Measurements from ENCODE around the gene ADAMTS16. TPM values are rescaled to one million over a fixed set of nuclear protein-coding genes. Genes with fewer than 3 reads are reported as not detected.
"Not testable (repeated sequence)": the region's sequence is repeated elsewhere in the genome, so short reads cannot be mapped to it uniquely, and the experiment has no call there.

ADAMTS16 gene
- total RNA-seq, 1 donor from 2014 or later, result not detected

DNA sequence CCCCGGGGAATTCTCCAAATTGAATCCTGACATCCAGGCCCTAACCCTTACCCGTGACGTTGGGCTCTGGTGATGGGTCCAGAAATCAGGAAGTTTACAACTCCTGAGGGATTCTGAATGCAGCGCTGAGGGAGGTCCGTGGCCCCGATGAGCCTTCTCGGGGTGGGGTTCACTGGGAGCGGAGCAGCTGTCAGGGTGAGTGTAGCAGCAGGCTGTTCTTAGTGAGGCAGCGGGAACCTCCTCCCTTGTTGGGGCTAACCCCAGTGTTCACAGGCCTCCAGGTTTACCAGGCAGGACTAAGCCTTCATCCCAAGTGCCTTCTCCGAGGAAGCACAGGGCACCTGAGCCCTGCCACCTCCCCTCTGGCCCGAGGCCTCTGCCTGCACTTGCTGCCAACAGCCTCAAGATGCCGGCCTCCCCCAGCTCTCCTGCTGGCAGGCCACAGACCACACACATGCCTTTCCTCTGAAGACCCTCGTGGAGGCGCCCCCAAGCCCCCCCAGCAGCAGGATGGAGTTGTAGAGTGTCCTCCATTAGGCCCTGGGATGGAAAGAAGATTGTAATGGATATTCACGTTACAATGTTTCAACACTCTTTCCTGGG lies 7.3 kb upstream of the ADAMTS16 start:
- intact Hi-C loops (cut with micrococcal nuclease), result no loop called here
- Mint-ChIP-seq H3K9me3 (no peaks in the 10 kb centered on the region), H3K4me1 (ENCODE audit: low read depth) (no peaks in the 10 kb centered on the region), H3K36me3 (ENCODE audit: low read depth) (no peaks in the 10 kb centered on the region), H3K4me3 (ENCODE audit: low read depth) (no peak overlapping the region), H3K27ac (no peak overlapping the region), H3K27me3 (ENCODE audit: low read depth) (no peaks in the 10 kb centered on the region)
- DNase-seq (ENCODE audit: low spot score), result no peak

DNA sequence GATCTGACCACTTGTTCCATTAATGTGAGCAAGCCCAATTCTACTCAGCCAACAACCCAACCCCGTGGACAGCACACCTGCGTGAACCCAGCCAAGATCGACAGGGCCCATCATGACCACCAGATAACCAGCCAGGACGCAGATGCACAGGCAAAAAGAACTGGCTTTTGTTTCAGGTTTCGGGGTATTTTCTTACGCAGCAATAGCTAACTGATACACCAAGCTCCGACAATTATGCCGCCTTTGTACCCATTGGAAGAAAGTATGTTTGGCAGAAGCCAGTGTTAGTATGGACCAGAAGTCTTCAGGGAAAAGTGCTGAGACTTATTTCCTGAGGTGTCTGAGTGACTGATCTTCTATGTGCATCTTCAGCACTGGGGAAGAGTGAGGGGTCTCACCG lies 6.0 kb upstream of the ADAMTS16 start:
- intact Hi-C loops (cut with micrococcal nuclease), result no loop called here
- Mint-ChIP-seq H3K27me3 (ENCODE audit: low read depth) (peaks cover 4% of the 10 kb centered on the region), H3K36me3 (ENCODE audit: low read depth) (no peaks in the 10 kb centered on the region), H3K27ac (no peak overlapping the region), H3K4me1 (ENCODE audit: low read depth) (no peaks in the 10 kb centered on the region), H3K4me3 (ENCODE audit: low read depth) (no peak overlapping the region), H3K9me3 (no peaks in the 10 kb centered on the region)
- DNase-seq (ENCODE audit: low spot score), result no peak

DNA sequence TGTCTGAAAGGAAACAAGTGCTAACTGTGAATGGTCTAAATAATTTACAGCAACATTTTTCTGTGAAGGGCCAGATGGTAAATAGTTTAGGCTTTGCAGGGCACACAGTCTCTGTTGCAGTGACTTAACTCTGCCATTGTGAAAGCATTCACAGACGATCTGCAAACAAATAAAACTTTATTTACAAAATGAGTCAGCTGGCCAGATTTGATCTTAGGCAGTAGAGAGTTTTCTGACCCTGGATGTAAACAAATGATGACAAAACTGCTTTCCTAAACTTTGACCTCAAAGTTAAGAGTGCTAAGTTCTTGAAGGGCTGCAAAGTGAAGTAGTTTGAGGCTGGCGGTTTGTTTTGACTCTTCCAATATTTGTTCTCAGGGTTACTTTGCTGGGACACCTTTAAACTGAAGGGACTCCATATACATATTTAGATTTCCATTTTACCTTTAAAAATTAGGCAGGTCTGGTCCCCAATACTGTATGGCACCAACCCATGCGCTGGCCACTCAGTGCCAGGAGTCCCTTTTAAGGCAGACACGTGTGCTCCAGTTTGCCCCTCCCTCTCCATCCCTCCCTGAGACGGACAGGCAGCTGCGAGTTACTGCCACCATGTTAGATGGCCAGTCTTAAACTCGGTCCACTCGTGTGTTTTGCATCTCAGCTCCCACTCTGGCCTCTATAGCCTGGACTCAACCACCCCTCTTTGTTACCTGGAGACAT lies 4.0 kb upstream of the ADAMTS16 start:
- Mint-ChIP-seq H3K9me3 (no peaks in the 10 kb centered on the region), H3K36me3 (ENCODE audit: low read depth) (no peaks in the 10 kb centered on the region), H3K4me1 (ENCODE audit: low read depth) (no peaks in the 10 kb centered on the region), H3K4me3 (ENCODE audit: low read depth) (no peak overlapping the region), H3K27ac (no peak overlapping the region), H3K27me3 (ENCODE audit: low read depth) (peaks cover 11% of the 10 kb centered on the region)
- DNase-seq (ENCODE audit: low spot score), result no peak
- intact Hi-C loops (cut with micrococcal nuclease), result no loop called here

GRCh38 chr5:5137851-5138250 lies 2.3 kb upstream of the ADAMTS16 start:
- H3K4me3 Mint-ChIP-seq (ENCODE audit: low read depth); H3K27ac Mint-ChIP-seq; intact Hi-C loops (cut with micrococcal nuclease); H3K36me3 Mint-ChIP-seq (ENCODE audit: low read depth); DNase-seq (ENCODE audit: low spot score); H3K9me3 Mint-ChIP-seq; H3K4me1 Mint-ChIP-seq (ENCODE audit: low read depth): not testable (repeated sequence)
- H3K27me3 Mint-ChIP-seq (ENCODE audit: low read depth), result peaks cover 17% of the 10 kb centered on the region

GRCh38 chr5:5139336-5139776 lies 774 bp upstream of the ADAMTS16 start:
- Mint-ChIP-seq H3K27ac (no peak overlapping the region), H3K4me3 (ENCODE audit: low read depth) (no peak overlapping the region), H3K36me3 (ENCODE audit: low read depth) (no peaks in the 10 kb centered on the region), H3K27me3 (ENCODE audit: low read depth) (peaks cover 17% of the 10 kb centered on the region), H3K4me1 (ENCODE audit: low read depth) (no peaks in the 10 kb centered on the region), H3K9me3 (no peaks in the 10 kb centered on the region)
- DNase-seq (ENCODE audit: low spot score), result no peak
- intact Hi-C loops (cut with micrococcal nuclease), result no loop called here

DNA sequence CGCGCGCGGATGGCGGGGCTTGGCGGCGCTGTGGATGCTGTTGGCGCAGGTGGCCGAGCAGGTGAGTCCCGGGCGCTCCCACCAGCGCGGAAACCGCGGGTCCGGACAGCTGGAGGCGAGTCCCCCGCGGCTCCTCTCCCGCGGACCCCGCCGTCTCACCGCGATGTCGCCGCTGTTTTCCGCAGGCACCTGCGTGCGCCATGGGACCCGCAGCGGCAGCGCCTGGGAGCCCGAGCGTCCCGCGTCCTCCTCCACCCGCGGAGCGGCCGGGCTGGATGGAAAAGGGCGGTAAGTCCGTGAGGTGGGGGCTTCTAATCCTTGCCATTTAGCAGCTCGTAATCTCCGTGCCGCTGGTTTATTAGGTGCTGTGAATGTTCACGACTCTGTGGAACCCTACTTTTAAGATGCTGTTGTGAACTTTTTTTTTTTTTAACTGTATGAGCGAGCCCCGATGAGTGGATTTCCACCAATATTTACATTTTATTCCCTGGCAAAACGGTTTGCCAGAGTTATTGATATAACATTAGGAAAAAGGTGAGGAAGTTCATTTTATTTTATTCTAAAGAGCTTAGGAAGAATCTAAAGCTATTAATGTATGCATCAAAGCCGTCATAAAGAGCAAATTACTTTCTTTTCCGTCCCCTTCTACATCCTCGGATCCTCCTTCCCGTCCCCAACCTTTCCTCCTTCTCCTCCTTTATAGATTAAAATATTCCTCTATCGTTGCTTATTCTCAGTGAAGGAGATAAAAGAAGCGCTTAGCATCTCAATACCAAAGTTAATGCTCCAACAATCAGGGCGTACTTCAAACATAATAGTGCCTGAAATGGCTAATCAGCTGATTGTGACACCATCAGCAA lies 579 bp downstream of the ADAMTS16 start:
- Mint-ChIP-seq H3K9me3 (no peaks in the 10 kb centered on the region), H3K27ac (no peak overlapping the region), H3K4me1 (ENCODE audit: low read depth) (no peaks in the 10 kb centered on the region), H3K4me3 (ENCODE audit: low read depth) (no peak overlapping the region), H3K27me3 (ENCODE audit: low read depth) (peaks cover 17% of the 10 kb centered on the region), H3K36me3 (ENCODE audit: low read depth) (no peaks in the 10 kb centered on the region)
- no peak for DNase-seq (ENCODE audit: low spot score)
- intact Hi-C loops (cut with micrococcal nuclease), result loop anchor here (1.0 to 10.0 kb wide), 2 partner anchors 282 to 1536 kb away; partner anchors contain the start of gene ICE1

GRCh38 chr5:5141339-5141599 lies 1.1 kb downstream of the ADAMTS16 start:
- no peaks in the 10 kb centered on the region for H3K4me1 Mint-ChIP-seq (ENCODE audit: low read depth)
- H3K27me3 Mint-ChIP-seq (ENCODE audit: low read depth), result peaks cover 17% of the 10 kb centered on the region
- intact Hi-C loops (cut with micrococcal nuclease), result loop anchor here (1.0 to 10.0 kb wide), 2 partner anchors 281 to 1536 kb away; partner anchors contain the start of gene ICE1
- no peaks in the 10 kb centered on the region for H3K9me3 Mint-ChIP-seq
- H3K27ac Mint-ChIP-seq, result no peak overlapping the region
- DNase-seq (ENCODE audit: low spot score), result no peak
- no peaks in the 10 kb centered on the region for H3K36me3 Mint-ChIP-seq (ENCODE audit: low read depth)
- no peak overlapping the region for H3K4me3 Mint-ChIP-seq (ENCODE audit: low read depth)

DNA sequence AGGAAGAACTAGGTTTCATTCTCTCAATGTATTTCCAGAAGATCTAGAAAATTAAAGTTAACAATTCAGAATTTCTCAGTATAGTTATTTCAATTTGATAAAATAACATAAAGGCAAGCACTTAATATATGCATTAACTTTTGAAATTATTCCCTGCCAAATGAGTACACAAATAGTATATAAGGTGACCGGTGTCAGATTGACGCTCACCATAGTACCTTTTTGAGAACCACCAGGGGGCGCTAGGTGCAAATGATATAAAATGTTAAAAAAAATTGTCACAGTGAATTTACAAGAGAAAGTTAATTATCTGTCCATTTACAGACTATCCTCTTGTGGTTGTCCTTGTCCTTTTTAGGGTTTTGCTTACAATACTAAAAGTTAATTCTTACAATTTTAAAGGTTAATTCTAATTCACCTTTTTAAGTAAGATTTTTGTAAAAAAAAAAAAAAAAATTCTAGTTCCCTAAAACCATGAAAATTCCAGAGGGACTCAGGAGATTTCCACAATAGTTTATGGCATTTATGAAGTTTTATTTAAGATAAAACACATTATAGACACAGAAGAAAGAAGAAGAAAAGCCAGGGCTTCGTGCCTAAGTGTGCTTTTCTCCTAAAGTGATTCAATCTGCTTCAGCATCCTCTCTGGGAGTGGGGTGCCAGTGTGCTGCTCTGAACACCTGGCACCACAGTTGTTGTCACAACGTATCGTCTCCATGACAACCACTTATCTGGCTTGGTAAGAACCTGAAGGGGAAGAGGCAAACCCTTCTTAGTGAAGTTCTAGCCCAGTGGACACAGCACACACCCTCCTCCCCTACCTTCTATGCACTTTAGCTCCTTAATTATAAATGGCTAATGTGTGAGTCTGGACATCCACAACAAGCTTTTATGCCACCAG lies 1.7 kb downstream of the ADAMTS16 start:
- Mint-ChIP-seq H3K4me1 (ENCODE audit: low read depth) (no peaks in the 10 kb centered on the region), H3K36me3 (ENCODE audit: low read depth) (no peaks in the 10 kb centered on the region), H3K27me3 (ENCODE audit: low read depth) (peaks cover 17% of the 10 kb centered on the region), H3K9me3 (no peaks in the 10 kb centered on the region), H3K4me3 (ENCODE audit: low read depth) (no peak overlapping the region), H3K27ac (no peak overlapping the region)
- DNase-seq (ENCODE audit: low spot score), result no peak
- intact Hi-C loops (cut with micrococcal nuclease), result loop anchor here (1.0 to 10.0 kb wide), 2 partner anchors 280 to 1537 kb away; partner anchors contain the start of gene ICE1

- Mint-ChIP-seq H3K27me3 (ENCODE audit: low read depth) (peaks cover 11% of the 10 kb centered on the region), H3K9me3 (no peaks in the 10 kb centered on the region)
- intact Hi-C loops (cut with micrococcal nuclease), result loop anchor here (10.0 kb wide), 1 partner anchor 1540 kb away; no protein-coding TSS in a partner anchor
Observed at GRCh38 chr5:5144441-5144840, 4.3 kb downstream of the ADAMTS16 start.

DNA sequence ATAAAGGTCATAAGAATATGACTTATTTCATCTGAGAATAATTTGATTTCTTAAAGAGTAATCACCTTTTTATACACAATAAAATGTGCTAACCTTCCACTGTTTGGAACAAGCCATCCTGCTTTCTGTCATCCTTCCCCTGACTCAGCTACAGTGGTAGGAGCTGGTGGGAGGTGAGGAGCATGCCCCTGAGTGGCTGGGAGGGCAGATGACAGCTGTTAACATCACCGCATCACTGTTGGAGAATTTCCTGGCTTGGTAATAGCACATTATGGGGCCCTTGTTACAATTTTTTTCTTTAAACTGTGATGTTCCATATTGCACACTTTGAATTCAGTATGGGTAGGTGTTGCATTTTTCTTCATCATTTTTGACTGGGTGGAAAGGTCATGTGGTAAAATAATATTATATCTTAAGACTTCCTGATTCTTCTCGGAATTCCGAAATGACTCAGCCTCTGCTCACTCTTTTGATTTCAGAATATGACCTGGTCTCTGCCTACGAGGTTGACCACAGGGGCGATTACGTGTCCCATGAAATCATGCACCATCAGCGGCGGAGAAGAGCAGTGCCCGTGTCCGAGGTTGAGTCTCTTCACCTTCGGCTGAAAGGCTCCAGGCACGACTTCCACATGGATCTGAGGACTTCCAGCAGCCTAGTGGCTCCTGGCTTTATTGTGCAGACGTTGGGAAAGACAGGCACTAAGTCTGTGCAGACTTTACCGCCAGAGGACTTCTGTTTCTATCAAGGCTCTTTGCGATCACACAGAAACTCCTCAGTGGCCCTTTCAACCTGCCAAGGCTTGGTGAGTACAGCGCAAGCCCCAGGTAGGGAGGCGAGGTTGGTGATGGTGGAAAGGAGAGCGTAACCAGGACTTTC lies 5.8 kb downstream of the ADAMTS16 start:
- H3K27ac Mint-ChIP-seq, result no peak overlapping the region
- no peaks in the 10 kb centered on the region for H3K4me1 Mint-ChIP-seq (ENCODE audit: low read depth)
- no peaks in the 10 kb centered on the region for H3K9me3 Mint-ChIP-seq
- intact Hi-C loops (cut with micrococcal nuclease), result loop anchor here (10.0 kb wide), 1 partner anchor 1541 kb away; no protein-coding TSS in a partner anchor
- no peak for DNase-seq (ENCODE audit: low spot score)
- no peak overlapping the region for H3K4me3 Mint-ChIP-seq (ENCODE audit: low read depth)
- H3K36me3 Mint-ChIP-seq (ENCODE audit: low read depth), result no peaks in the 10 kb centered on the region
- peaks cover 7% of the 10 kb centered on the region for H3K27me3 Mint-ChIP-seq (ENCODE audit: low read depth)

More at GRCh38 chr5:5144441-5144840, 4.3 kb downstream of the ADAMTS16 start:
- no peak overlapping the region for H3K27ac Mint-ChIP-seq
- H3K4me1 Mint-ChIP-seq (ENCODE audit: low read depth), result no peaks in the 10 kb centered on the region
- no peak for DNase-seq (ENCODE audit: low spot score)
- no peaks in the 10 kb centered on the region for H3K36me3 Mint-ChIP-seq (ENCODE audit: low read depth)
- no peak overlapping the region for H3K4me3 Mint-ChIP-seq (ENCODE audit: low read depth)

GRCh38 chr5:5146530-5147160 lies 6.5 kb downstream of the ADAMTS16 start:
- no peak for DNase-seq (ENCODE audit: low spot score)
- Mint-ChIP-seq H3K36me3 (ENCODE audit: low read depth) (no peaks in the 10 kb centered on the region), H3K4me1 (ENCODE audit: low read depth) (no peaks in the 10 kb centered on the region), H3K27ac (no peak overlapping the region), H3K27me3 (ENCODE audit: low read depth) (no peaks in the 10 kb centered on the region), H3K9me3 (no peaks in the 10 kb centered on the region), H3K4me3 (ENCODE audit: low read depth) (no peak overlapping the region)
- intact Hi-C loops (cut with micrococcal nuclease), result loop anchor here (10.0 kb wide), 1 partner anchor 1542 kb away; no protein-coding TSS in a partner anchor
